Measurements from ENCODE around the gene ANKRD9.
A peak's percentile ranks its signal among the peaks of the same experiment; 100 is the strongest.

The ANKRD9 gene

DNA sequence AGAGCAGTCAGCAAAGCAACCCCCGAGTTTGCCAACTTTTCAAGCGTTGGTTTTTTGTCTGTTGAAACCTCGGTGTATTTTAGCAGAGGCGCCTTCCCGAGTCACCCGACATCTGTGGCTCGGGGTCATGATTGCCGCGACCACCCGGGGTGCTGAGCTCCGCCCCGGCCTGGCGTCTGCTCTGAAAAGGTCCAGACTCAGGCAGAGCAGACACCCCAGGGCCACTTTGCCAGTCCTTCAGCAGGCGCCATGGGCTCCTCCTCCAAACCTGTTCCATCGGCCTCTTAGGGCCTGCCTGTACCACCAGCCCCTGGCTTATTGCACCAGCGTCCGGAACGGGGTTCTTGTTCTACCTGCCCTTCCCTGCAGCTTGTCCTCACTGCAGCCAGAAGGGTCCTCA is 19.1 kb downstream of the ANKRD9 start:
- H3K4me3 ChIP-seq (ENCODE audit: low read depth, low read length): no peak overlapping the region
- TF ChIP-seq, protein P1, sequence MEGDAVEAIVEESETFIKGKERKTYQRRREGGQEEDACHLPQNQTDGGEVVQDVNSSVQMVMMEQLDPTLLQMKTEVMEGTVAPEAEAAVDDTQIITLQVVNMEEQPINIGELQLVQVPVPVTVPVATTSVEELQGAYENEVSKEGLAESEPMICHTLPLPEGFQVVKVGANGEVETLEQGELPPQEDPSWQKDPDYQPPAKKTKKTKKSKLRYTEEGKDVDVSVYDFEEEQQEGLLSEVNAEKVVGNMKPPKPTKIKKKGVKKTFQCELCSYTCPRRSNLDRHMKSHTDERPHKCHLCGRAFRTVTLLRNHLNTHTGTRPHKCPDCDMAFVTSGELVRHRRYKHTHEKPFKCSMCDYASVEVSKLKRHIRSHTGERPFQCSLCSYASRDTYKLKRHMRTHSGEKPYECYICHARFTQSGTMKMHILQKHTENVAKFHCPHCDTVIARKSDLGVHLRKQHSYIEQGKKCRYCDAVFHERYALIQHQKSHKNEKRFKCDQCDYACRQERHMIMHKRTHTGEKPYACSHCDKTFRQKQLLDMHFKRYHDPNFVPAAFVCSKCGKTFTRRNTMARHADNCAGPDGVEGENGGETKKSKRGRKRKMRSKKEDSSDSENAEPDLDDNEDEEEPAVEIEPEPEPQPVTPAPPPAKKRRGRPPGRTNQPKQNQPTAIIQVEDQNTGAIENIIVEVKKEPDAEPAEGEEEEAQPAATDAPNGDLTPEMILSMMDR (conservative IDR thresholded peaks at IDR 0.05; ENCODE audit: low read depth, low read length): no peak
- DNase-seq (ENCODE audit: low read depth): no peak

DNA sequence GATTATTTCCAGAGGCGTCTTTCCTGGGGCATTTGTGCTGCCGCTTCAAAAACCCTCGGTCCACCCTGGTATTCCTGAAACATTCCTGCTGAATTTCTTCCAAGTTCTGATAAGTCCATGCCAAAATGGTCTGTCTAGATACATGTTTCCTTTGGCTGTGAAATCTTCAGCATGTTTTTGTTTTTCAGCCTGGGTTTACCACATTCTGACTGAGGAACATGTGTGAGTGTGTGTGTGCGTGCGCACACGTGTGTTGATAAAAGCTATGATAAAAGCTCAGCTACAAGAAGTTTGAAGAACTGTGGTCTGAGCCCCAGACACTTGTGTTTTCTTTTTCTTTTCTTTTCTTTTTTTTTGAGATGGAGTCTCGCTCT is 22.4 kb downstream of the ANKRD9 start:
- TF ChIP-seq, protein P1 (conservative IDR thresholded peaks at IDR 0.05; ENCODE audit: low read depth, low read length): no peak
- DNase-seq (ENCODE audit: low read depth): peak; percentile 48
- H3K4me3 ChIP-seq (ENCODE audit: low read depth, low read length): no peak overlapping the region

DNA sequence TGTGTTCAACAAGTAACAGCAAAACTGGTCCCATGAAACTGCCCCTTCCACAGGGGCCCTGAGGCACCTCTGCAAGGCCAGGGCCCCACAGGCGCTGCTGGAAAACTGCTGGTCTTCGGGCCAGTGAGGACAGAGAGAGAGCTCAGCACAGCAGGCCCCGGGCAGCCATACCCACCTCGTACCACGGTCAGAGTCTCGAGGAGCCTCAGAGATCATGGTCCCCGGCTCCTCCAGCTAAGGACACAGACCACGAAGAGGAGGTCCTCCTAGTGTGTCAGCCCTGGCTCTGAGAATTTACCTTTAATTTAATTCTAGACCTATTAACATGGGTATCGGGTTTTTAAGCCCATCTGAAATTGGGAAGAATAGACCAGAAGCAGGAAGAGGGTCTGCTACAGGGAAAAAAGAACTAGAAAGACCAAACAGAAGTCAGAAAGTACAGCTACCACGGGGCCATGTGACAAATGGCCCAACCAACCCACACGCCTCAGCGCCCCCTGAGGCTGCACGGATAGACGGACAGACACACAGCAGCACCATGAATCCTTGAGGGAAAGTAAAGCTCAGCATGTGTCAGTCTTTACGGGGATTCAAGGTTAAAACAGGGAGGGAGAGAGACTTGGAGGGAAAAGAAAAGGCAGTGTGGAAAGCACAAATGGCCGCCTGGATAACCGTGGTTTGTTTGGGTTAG is 22.9 kb downstream of the ANKRD9 start:
- TF ChIP-seq, protein P1 (conservative IDR thresholded peaks at IDR 0.05; ENCODE audit: low read depth, low read length): peak; percentile 21
- no peak for DNase-seq (ENCODE audit: low read depth)
- H3K4me3 ChIP-seq (ENCODE audit: low read depth, low read length): no peak overlapping the region

DNA sequence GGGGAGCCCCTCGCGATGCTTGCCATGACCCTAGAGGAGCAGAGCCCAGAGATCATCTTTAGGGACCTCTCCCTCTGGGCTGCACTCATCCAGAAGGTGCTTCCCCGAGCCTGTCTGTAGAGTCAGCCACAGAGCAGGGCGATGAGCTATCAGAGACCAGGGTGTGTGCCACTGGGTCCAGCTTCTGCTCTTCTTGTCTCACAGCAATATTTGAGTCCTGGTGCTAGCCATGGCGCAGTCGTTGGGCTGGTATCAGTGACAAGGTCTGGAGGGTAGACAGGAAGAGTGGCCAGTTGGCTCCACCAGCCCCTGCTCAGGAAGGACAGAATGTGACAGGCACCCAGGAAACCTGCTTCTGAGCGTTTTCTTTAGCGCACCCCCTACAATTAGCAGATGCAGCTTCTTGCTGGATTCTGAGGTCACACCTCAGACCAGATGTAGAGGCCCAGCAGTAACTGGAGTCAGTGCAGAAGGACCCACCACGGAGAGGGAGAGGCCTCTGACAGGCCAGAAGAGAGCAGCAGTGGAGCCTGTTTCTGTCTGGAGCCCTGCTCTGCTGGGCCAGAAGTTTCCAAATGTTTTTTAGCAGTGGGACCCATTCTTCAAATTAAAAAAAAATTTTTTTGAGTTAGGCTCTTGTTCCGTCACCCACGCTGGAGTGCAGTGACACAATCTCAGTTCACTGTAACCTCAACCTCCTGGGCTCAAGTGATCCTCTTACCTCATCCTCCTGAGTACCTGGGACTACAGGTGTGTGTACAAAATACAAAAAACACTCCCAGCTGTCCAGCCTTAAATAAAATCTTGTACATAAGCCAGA is 23.7 kb downstream of the ANKRD9 start:
- DNase-seq (ENCODE audit: low read depth): peak; percentile 32
- no peak overlapping the region for H3K4me3 ChIP-seq (ENCODE audit: low read depth, low read length)
- TF ChIP-seq, protein P1 (conservative IDR thresholded peaks at IDR 0.05; ENCODE audit: low read depth, low read length): no peak

DNA sequence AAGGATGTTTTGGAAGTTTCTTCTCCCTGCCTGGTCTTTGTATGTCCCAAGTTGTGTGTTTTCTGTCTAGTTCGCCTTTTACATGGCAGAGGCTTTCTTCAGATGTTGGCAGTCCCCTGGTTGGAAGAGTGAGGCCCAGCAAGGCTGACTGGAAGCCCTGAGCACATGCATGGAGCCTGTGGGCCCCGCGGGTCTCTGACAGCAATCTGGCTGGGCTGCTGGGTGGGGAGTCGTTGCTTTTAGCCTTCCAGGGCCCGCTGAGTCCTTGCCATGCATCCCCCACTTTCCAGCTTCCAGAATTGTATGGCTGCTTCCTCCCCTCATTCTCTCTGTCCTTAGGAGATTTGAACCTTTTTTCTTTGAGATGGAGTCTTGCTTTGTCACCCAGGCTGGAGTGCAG is 25.3 kb downstream of the ANKRD9 start:
- TF ChIP-seq, protein P1 (conservative IDR thresholded peaks at IDR 0.05; ENCODE audit: low read depth, low read length): no peak
- H3K4me3 ChIP-seq (ENCODE audit: low read depth, low read length): no peak overlapping the region
- no peak for DNase-seq (ENCODE audit: low read depth)

DNA sequence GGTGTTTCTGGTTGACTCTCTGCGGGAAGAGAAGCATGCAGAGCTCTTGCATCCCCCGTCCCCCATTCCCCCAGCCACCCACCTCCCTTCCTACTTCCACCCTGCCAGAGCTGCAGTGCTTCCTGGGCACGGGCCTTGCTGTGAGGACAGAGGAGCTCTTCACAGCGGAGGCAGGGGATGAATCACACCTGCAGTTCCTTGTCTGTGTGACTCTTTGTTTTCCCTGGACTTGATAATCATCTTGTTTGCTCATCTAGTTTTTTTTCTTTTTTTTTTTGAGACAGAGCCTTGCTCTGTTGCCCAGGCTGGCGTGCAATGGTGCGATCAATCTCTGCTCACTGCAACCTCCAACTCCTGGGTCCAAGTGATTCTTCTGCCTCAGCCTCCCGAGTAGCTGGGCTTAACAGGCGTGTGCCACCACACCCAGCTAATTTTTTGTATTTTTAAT is 27.8 kb downstream of the ANKRD9 start:
- peak; percentile 23 for DNase-seq (ENCODE audit: low read depth)
- TF ChIP-seq, protein P1 (conservative IDR thresholded peaks at IDR 0.05; ENCODE audit: low read depth, low read length): no peak
- no peak overlapping the region for H3K4me3 ChIP-seq (ENCODE audit: low read depth, low read length)

Measured in choroid plexus epithelial cell (primary cell).